Fibroblast of skin of back (primary cell): ENCODE results near the gene CCNB2. TPM values are rescaled to one million over a fixed set of nuclear protein-coding genes. Genes with fewer than 3 reads are reported as not detected.
"Not testable (repeated sequence)": the region's sequence is repeated elsewhere in the genome, so short reads cannot be mapped to it uniquely, and the experiment has no call there.

Source experiments
- DNase-seq: peaks from one replicate; pipeline ENCODE4 v3.0.0-alpha.2; 2013
- polyA plus RNA-seq, 2 experiments: library from polyadenylated mRNA; unstranded; fragments of 120-200 nt; gene quantifications; one replicate each; pipeline ENCODE4 v1.2.1, GENCODE V29; 2013; ENCODE audit not compliant: insufficient read length in 2 of 2

Gene CCNB2
- polyA plus RNA-seq (2013, experiment 1 of 2; ENCODE audit: insufficient read length): 102 TPM
- 15.9 TPM for polyA plus RNA-seq (2013, experiment 2 of 2; ENCODE audit: insufficient read length)

DNA sequence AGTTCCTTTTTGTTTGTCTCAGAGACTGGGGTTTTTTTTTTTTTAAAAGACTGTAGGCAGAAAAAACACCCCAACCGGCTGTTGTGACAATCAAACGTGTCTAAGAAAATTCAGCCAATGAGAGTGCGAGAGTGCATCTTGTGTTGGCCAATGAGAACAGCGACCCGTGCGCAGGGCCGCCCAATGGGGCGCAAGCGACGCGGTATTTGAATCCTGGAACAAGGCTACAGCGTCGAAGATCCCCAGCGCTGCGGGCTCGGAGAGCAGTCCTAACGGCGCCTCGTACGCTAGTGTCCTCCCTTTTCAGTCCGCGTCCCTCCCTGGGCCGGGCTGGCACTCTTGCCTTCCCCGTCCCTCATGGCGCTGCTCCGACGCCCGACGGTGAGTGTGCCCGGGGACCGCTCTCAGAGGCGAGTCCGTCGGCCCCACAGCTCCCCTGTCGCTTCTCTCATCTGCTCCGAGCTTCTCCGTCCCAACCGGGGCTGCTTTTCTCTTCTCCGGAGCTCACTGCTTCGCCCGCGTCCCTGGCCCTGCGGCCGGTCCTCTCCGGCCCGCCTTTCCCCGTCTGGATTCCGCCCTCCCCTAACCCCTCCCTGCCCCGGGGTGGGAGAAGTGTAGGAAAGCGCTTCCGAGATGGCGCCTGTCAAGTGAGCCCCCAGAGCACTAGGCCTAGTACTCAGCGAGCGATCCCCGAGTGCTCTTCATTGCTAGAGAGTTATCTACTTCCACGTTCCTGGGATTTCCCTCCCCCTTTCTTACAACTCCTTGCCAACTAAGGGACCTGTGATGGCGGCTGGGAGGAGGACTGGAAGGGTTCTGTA is at the start of gene CCNB2:
CCNB2 (plus strand) TSS at position 235 of the 821 bp plus-strand sequence; CDS start at position 358, 123 bp downstream.
- peak; percentile 95 for DNase-seq

GRCh38 chr15:59059076-59059597 is 45.8 kb upstream of the CCNB2 start:
- DNase-seq: no peak

DNA sequence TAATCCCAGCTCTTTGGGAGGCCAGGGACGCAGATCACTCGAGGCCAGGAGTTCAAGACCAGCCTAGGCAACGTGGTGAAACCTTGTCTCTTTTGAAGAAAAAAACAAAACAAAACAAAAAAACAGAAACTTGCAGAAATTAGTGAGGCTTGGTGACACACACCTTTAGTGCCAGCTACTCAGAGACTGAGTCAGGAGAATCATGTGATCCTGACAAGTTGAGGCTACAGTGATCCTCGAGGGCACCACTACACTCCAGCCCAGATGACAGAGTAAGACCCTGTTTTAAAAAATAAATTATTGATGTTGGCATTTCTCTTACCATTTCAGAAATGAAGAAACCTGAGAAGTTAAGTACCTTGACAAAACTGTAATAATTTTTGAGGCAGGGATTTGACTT is 44.6 kb upstream of the CCNB2 start:
- DNase-seq: no peak

DNA sequence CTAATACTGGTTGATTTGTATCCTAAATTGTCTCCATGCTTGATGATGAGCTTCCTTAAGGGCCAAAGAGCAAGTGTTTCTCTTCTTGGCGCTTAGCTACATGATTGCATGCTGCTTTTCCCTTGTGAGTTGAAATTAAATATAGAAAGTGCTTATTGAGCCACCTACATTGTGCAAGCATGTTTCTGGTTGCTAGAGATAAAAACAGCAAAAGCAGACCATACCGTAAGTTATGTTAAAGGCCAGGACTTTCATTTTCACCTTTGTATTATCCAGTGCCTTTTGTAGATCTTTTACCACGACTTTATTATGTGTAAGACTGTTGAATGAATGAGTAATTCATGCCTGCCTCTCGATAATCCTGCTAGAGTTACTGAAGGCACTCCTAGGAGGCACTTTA is 41.9 kb upstream of the CCNB2 start:
- no peak for DNase-seq

- DNase-seq: no peak
Measured at GRCh38 chr15:59069430-59069829, 35.5 kb upstream of the CCNB2 start.

DNA sequence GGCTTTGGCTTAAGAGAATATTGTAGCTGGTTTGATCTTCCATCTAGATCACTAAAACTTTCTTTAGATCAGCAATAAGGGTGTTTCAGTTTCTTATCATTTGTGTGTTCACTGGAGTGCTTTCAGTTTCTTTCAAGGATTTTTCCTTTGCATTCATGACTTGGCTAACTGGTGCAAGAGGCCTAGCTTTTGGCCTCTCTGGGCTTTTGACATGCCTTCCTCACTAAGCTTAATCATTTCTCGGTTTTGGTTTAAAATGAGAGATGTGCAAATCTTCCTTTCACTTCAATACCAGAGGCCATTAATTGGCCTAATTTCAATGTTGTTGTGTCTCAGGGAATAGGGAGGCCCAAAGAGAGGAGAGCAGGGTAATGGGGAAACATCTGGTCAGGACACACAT is 30.3 kb upstream of the CCNB2 start:
- no peak for DNase-seq

GRCh38 chr15:59087731-59088130 is 17.2 kb upstream of the CCNB2 start:
- no peak for DNase-seq

- no peak for DNase-seq
Measured at GRCh38 chr15:59094077-59094476, 10.9 kb upstream of the CCNB2 start.

DNA sequence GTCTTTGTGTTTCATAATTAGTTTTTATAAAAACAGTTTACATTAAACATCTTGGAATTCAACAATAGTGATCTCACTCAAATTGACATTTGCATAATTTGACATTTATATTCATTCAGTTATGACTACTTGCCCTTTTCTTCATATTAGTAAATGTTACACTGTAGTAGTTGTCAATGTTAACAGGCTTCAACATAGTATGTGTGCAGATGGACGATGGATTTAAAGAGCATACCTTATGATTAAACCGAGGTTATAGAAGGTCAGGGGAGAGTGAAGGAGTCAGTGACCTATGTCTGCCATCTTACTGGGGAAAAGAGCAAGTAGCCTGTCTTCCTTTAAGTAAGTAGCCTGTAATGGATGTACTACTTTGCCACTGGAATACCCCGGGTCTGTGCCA is 8.5 kb upstream of the CCNB2 start:
- no peak for DNase-seq

GRCh38 chr15:59099162-59099685 is 5.7 kb upstream of the CCNB2 start:
- no peak for DNase-seq

DNA sequence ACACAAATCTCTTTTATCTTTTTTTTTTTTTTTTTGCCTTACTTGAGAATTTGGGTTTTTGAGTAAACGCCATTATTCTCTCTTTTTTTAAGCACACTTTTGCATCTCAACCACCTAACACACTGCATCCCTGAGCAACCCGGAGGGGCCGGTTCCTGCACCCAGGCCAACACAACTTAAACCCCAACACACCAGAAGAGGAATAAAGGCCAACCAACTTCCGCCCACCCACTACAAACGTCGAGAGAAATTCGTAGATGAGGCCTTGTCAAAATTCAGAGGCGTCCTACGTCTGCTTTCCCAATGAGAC is 389 bp upstream of the CCNB2 start:
- DNase-seq: no peak

DNA sequence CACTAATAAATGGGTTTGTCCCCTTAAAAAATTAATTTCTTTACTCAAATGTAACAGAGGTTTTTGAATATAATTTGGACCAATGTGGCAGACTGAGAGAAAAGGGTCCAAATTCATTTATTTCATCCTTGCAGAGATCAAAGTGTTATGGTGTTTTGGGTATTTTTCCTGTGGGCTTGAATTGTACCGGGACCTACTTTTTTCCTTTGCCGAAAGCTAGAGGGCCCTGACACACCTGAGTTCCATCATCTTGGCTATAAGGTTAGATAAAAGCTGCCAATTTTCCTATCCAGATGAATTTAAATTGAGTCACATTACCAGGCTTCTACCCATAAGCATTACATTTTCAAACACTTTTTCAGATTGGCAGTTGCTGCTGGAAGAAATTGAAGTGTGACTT is 908 bp downstream of the CCNB2 start:
- no peak for DNase-seq

DNA sequence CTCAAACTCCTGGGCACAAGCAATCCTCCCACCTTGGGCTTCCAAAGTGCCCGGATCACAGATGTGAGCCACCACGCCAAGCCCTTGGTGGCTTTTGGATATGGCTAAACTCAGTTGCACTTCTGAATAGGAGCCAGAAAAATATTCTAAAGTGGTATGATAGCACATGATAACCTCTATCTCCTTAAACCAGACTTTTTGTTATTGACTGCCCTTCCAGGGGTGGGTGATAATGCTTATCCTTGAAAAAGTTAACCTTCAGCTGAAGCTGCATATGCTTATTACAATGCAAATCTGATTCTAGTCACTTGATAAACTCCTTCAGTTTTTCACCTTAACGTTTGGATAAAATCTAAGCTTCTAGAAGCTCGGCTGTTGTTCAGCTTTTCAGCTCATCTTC is 6.3 kb downstream of the CCNB2 start:
- DNase-seq: no peak

DNA sequence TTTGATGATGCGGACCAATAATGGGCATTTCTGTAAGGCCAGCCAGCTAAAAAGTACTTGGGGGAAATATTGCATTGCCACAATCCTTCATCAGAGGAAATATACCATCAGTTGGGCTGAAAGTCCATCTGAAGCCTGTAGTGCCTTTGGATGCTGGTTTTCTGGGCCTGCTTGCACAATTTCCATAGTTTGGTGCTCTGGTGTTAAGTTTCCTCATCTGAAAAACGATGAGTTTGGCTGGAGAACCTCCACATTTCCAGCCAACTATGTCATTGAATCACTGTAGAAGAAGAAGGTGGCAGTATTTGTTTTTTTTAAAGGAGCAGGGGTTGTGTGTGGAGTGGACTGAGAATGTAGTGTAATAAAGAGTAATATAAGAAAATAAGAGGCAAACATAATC is 10.1 kb downstream of the CCNB2 start:
- DNase-seq: no peak

DNA sequence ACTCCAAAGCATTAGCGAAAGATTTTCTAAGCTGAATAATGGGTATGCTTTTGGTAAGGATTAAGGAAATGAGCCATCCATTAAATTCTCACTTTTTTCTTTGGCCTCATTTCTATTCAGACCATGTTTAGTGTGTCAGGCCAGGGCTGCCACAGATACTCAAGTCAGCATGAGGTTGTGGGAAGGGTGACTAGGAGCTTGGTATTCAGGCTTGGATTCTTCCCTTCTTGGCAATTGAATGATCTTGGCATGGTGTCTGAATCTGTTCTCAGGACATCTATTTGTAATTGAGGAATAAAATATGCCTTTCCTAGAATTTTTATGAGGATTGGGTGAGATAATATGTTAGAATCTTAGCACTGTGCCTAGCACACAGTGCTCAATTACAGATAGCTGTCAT is 11.2 kb downstream of the CCNB2 start:
- peak; percentile 26 for DNase-seq

DNA sequence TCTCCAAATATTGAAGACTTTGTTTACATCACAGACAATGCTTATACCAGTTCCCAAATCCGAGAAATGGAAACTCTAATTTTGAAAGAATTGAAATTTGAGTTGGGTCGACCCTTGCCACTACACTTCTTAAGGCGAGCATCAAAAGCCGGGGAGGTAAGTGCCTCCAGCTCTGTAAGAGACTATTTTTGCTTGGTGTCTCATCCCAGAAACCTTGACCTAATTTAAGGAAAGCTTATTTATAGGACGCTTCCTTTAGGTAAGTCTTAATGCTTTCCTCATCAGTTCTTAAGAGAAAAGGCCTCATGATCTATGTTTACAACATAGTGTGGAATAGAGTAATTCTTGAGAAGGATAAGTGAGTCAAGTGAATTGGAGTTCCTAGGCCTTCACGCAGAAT is 11.8 kb downstream of the CCNB2 start:
- DNase-seq: no peak

GRCh38 chr15:59119625-59120024 is 14.7 kb downstream of the CCNB2 start:
- DNase-seq: no peak

DNA sequence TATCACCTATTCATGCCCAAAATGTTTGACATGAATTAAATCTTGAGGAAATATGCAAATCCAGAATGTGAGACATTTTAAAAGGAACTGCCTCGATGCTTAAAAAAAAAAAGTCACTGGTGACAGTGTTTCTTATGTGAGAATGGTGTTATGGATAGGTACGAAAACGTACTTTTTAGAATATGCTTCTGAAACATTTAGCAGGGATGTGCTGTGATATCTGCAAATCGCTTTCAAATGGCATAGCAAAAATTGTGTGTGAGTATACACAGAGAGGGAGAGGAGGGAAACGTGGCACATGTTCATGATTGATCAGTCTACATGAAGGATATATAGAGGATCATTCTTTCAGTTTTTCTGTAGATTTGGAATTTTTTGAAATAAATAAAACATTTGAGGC is 16.0 kb downstream of the CCNB2 start:
- DNase-seq: no peak

- DNase-seq: no peak
Measured at GRCh38 chr15:59124261-59124660, 19.3 kb downstream of the CCNB2 start.

DNA sequence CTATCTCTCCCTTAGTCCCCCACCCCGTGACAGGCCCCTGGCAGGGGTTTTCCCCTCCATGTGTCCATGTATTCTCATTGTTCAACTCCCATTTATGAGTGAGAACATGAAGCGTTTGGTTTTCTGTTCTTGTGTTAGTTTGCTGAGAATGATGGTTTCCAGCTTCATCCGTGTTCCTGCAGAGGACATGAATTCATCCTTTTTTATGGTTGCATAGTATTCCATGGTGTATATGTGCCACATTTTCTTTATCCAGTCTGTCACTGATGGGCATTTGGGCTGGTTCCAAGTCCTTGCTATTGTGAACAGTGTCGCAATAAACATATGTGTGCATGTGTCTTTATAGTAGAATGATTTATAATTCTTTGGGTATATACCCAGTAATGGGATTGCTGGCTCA is 20.7 kb downstream of the CCNB2 start:
- not testable (repeated sequence) for DNase-seq

- DNase-seq: not testable (repeated sequence)
Measured at GRCh38 chr15:59127255-59127654, 22.3 kb downstream of the CCNB2 start.

DNA sequence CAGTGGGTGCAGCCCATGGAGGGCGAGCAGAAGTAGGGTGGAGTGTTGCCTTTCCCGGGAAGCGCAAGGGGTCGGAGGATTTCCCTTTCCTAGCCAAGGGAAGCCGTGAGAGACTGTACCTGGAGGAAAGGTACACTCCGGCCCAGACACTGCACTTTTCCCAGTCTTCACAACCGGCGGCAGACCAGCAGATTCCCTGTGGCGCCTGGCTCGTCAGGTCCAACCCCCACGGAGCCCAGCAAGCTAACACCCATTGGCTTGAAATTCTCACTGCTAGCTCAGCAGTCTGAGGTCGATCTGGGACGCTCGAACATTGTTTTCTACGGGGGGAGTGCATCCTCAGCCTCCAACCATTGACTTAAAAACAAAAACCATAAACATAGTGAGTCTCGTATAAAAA is 26.5 kb downstream of the CCNB2 start:
- no peak for DNase-seq

DNA sequence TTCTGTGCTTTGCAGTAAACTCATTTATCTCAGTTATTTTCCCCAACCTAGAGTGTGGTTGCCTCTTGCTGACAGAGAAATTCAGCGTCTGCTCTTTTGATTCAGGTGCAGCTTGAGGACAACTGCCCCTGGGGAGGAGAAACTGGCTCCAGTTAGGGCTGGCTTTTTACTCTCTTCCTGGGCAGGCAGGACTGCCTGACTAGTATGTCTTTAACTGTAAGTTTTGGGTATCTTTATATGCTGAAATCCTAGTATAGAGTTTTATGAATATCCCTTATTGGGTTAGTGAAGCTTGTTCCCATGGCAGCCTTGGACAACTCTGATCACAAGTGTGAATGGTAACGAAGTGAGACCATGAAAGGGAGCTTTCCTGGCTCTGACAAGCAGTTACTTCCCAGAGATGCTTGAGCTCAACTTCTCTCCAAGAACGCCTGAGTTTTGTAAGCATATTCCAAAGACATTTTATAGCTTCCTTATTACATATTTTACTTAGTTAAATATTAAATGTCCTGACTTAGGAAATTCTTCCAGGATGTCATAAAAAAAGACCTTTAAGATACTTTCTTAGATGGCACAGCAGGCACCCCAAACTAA is 27.1 kb downstream of the CCNB2 start:
- no peak for DNase-seq

- DNase-seq: no peak
Measured at GRCh38 chr15:59133929-59134427, 29.0 kb downstream of the CCNB2 start.
